Smooth muscle cell (in vitro differentiated cells): ENCODE results near the gene PRKAR2A. TPM values are rescaled to one million over a fixed set of nuclear protein-coding genes. Genes with fewer than 3 reads are reported as not detected.
"Not testable (repeated sequence)": the region's sequence is repeated elsewhere in the genome, so short reads cannot be mapped to it uniquely, and the experiment has no call there.

Source experiments
- DNase-seq: peaks from one replicate; lab custom pipeline; 2025; ENCODE audit not compliant: unreplicated experiment; lab: John Stamatoyannopoulos, UW
- H2AFZ ChIP-seq: fragments of 200-600 bp; sonication (generic); 2 replicates; pipeline ENCODE4 v1.6.0; 2016; ENCODE audit warnings: antibody characterized with exemption, low read depth, mild to moderate bottlenecking
- H3F3A ChIP-seq: fragments of 200-600 bp; sonication (generic); 2 replicates; pipeline ENCODE4 v1.6.0; 2017; ENCODE audit warnings: antibody characterized with exemption, low read depth
- H3K27ac ChIP-seq: fragments of 200-600 bp; sonication (generic); 2 replicates; pipeline ENCODE4 v1.5.1; 2016; ENCODE audit warnings: low read depth, mild to moderate bottlenecking
- H3K27me3 ChIP-seq: fragments of 200-600 bp; sonication (generic); 2 replicates; pipeline ENCODE4 v1.6.1; 2016; ENCODE audit warnings: low read depth, mild to moderate bottlenecking
- H3K36me3 ChIP-seq: fragments of 200-600 bp; sonication (generic); 2 replicates; pipeline ENCODE4 v1.5.1; 2016; ENCODE audit warnings: low read depth
- H3K4me1 ChIP-seq: fragments of 200-600 bp; sonication (generic); 2 replicates; pipeline ENCODE4 v1.5.1; 2016; ENCODE audit warnings: low read depth
- H3K4me2 ChIP-seq: fragments of 200-600 bp; sonication (generic); 2 replicates; pipeline ENCODE4 v1.6.0; 2016; ENCODE audit warnings: mild to moderate bottlenecking
- H3K4me3 ChIP-seq: fragments of 200-600 bp; sonication (generic); 2 replicates; pipeline ENCODE4 v1.5.1; 2016; ENCODE audit warnings: mild to moderate bottlenecking
- H3K79me2 ChIP-seq: fragments of 200-600 bp; sonication (generic); 2 replicates; pipeline ENCODE4 v1.6.0; 2016; ENCODE audit warnings: low read depth, mild to moderate bottlenecking
- H3K9ac ChIP-seq: fragments of 200-600 bp; sonication (generic); 2 replicates; pipeline ENCODE4 v1.6.0; 2016; ENCODE audit warnings: low read depth
- H3K9me3 ChIP-seq: fragments of 200-600 bp; sonication (generic); replicated peaks from 2 replicates; pipeline ENCODE4 v1.5.1; 2016; ENCODE audit warnings: low read depth
- H4K20me1 ChIP-seq: fragments of 200-600 bp; sonication (generic); 2 replicates; pipeline ENCODE4 v1.6.0; 2016; ENCODE audit warnings: low read depth
- CTCF ChIP-seq: fragments of 200-600 bp; sonication (generic); IDR thresholded peaks from 2 replicates; pipeline ENCODE4 v1.5.1; 2017; ENCODE audit warnings: borderline replicate concordance, mild to moderate bottlenecking, antibody characterized with exemption; ENCODE audit not compliant: insufficient read depth, poor library complexity, severe bottlenecking
- WGBS: methylation state at CpG from one replicate; pipeline ENCODE4 v1.1.7; 2016; ENCODE audit warnings: low lambda C conversion rate; 5-methylcytosine and 5-hydroxymethylcytosine counted together
- polyA plus RNA-seq: library from polyadenylated mRNA; unstranded; fragments of >200 nt; fragmentation: Nextera tagmentation; extraction: Ambion mirVana; gene quantifications from 2 replicates; pipeline ENCODE4 v1.2.1, GENCODE V29; 2016
- total RNA-seq: library from RNA; depleted of rRNA; stranded (reverse); fragments of >200 nt; gene quantifications from 2 replicates; pipeline ENCODE4 v1.2.3, GENCODE V29; 2014

Gene PRKAR2A
- total and polyA plus RNA-seq, 2 experiments from 2014 or later: 13.5 to 36.7 TPM

- no peak for DNase-seq
- H2AFZ ChIP-seq: no peak overlapping the region
- H3K79me2 ChIP-seq: no peaks in the 10 kb centered on the region
- TF ChIP-seq CTCF: no peak
- H3K9ac ChIP-seq: no peak overlapping the region
- no peaks in the 10 kb centered on the region for H4K20me1 ChIP-seq
- H3K4me2 ChIP-seq: no peak overlapping the region
- WGBS: 85% methylated on average over 4 of the region's 4 CpGs
- no peaks in the 10 kb centered on the region for H3F3A ChIP-seq
- H3K27me3 ChIP-seq: no peaks in the 10 kb centered on the region
- no peak overlapping the region for H3K27ac ChIP-seq
- H3K4me3 ChIP-seq: no peak overlapping the region
- no peaks in the 10 kb centered on the region for H3K9me3 ChIP-seq
- H3K36me3 ChIP-seq: no peaks in the 10 kb centered on the region
- H3K4me1 ChIP-seq: no peaks in the 10 kb centered on the region
These were observed 100.0 kb downstream of the PRKAR2A start for GRCh38 chr3:48747706-48748105.

- H4K20me1 ChIP-seq: no peaks in the 10 kb centered on the region
- no peak overlapping the region for H3K9ac ChIP-seq
- no peak for DNase-seq
- no peak overlapping the region for H3K4me2 ChIP-seq
- no peak overlapping the region for H3K27ac ChIP-seq
- H3K9me3 ChIP-seq: no peaks in the 10 kb centered on the region
- H3K36me3 ChIP-seq: no peaks in the 10 kb centered on the region
- no peaks in the 10 kb centered on the region for H3K4me1 ChIP-seq
- no peaks in the 10 kb centered on the region for H3K79me2 ChIP-seq
- no peak for TF ChIP-seq CTCF
- WGBS: 83% methylated on average over 4 of the region's 4 CpGs
- H2AFZ ChIP-seq: no peak overlapping the region
- H3K27me3 ChIP-seq: no peaks in the 10 kb centered on the region
- H3F3A ChIP-seq: no peaks in the 10 kb centered on the region
- H3K4me3 ChIP-seq: no peak overlapping the region
These were observed 100.6 kb downstream of the PRKAR2A start for GRCh38 chr3:48747015-48747615.

- no peak overlapping the region for H3K4me2 ChIP-seq
- H2AFZ ChIP-seq: no peak overlapping the region
- H3F3A ChIP-seq: no peaks in the 10 kb centered on the region
- H3K9ac ChIP-seq: no peak overlapping the region
- no peaks in the 10 kb centered on the region for H4K20me1 ChIP-seq
- 83% methylated on average over 7 of the region's 7 CpGs for WGBS
- H3K4me1 ChIP-seq: peaks cover 3% of the 10 kb centered on the region
- no peaks in the 10 kb centered on the region for H3K79me2 ChIP-seq
- no peak overlapping the region for H3K4me3 ChIP-seq
- TF ChIP-seq CTCF: no peak
- no peaks in the 10 kb centered on the region for H3K27me3 ChIP-seq
- H3K9me3 ChIP-seq: no peaks in the 10 kb centered on the region
- H3K27ac ChIP-seq: no peak overlapping the region
- no peaks in the 10 kb centered on the region for H3K36me3 ChIP-seq
- DNase-seq: no peak
These were observed 103.9 kb downstream of the PRKAR2A start for GRCh38 chr3:48743773-48744172.

- H3K4me1 ChIP-seq, H4K20me1 ChIP-seq, DNase-seq, H2AFZ ChIP-seq, H3F3A ChIP-seq, H3K27me3 ChIP-seq, H3K36me3 ChIP-seq, H3K9ac ChIP-seq, H3K27ac ChIP-seq, H3K4me3 ChIP-seq, H3K4me2 ChIP-seq, H3K9me3 ChIP-seq, H3K79me2 ChIP-seq: not testable (repeated sequence)
- 96% methylated on average over 10 of the region's 10 CpGs for WGBS
These were observed 106.4 kb downstream of the PRKAR2A start for GRCh38 chr3:48741226-48741625.
